ENCODE results near the gene ACAD8. TPM values are rescaled to one million over a fixed set of nuclear protein-coding genes. Genes with fewer than 3 reads are reported as not detected.

The ACAD8 gene
- total and polyA plus RNA-seq, 10 of the 15 experiments (the other 5 are each of a cell fraction or from before 2014, with no cell fraction given) = 9.9 to 34.8 (median 22.2) TPM

GRCh38 chr11:134230339-134230738 is 23.0 kb upstream of the ACAD8 start:
- no peak overlapping the region for H3K4me2 ChIP-seq (ENCODE audit: control insufficient read depth, insufficient read depth)
- H3K4me3 ChIP-seq = no peak overlapping the region
- no peaks in the 10 kb centered on the region; a peak in 1 of 4 replicates for H3K36me3 ChIP-seq (ENCODE audit: control insufficient read depth in 2 of 2, insufficient read depth in 2 of 2, low read length in 1 of 2)
- ATAC-seq (no peak), DNase-seq (ENCODE audit: low read depth, low spot score) (no peak), FAIRE-seq (no peak)
- H3K9ac ChIP-seq (ENCODE audit: control insufficient read depth, insufficient read depth, low read length) = no peak overlapping the region
- intact Hi-C loops (cut with micrococcal nuclease; ENCODE audit: unreplicated experiment) = no loop called here
- H3K4me1 ChIP-seq (ENCODE audit: control insufficient read depth, insufficient read depth, low read length) = peaks cover 27% of the 10 kb centered on the region
- H3K27me3 ChIP-seq (replicated peaks in 1 of 2; ENCODE audit: control insufficient read depth in 2 of 2, insufficient read depth in 2 of 2, low read length in 1 of 2) = no peaks in the 10 kb centered on the region
- POLR2A ChIA-PET = no interaction called here
- in situ Hi-C loops (cut with MboI) = no loop called here
- no peak overlapping the region for H3K27ac ChIP-seq (ENCODE audit: control insufficient read depth, insufficient read depth)
- TF ChIP-seq PBX3 (IDR thresholded peaks at IDR 0.05; ENCODE audit: insufficient replicate concordance, low read depth, low read length) (peak; percentile 15), NRF1 (conservative IDR thresholded peaks at IDR 0.05; ENCODE audit: low read depth, low read length) (no peak), PML (IDR thresholded peaks at IDR 0.05; ENCODE audit: low read length) (no peak), RUNX3 (IDR thresholded peaks at IDR 0.05; ENCODE audit: low read length) (peak; percentile 77), ATF3 (IDR thresholded peaks at IDR 0.05; ENCODE audit: borderline replicate concordance, extremely low read depth, low read depth, low read length) (no peak), TARDBP (IDR thresholded peaks at IDR 0.05; ENCODE audit: borderline replicate concordance) (no peak), SKIL (IDR thresholded peaks at IDR 0.05; ENCODE audit: low read depth, poor library complexity, severe bottlenecking) (no peak), ELK1 (IDR thresholded peaks at IDR 0.05; ENCODE audit: low read depth, low read length) (no peak), TCF12 (IDR thresholded peaks at IDR 0.05; ENCODE audit: low read depth, low read length) (peak; percentile 60; the same call in 1 of the 2 replicates), PKNOX1 (IDR thresholded peaks at IDR 0.05) (peak; percentile 30; the same call in 1 of the 2 replicates)
- SMC1A ChIA-PET (ENCODE audit: uncharacterized antibody, unreplicated experiment) = no interaction called here
- no peak overlapping the region for H2AFZ ChIP-seq (ENCODE audit: control insufficient read depth, low read depth, low read length)
- RAD21 ChIA-PET (ENCODE audit: unreplicated experiment) = no interaction called here
- 66% methylated on average over 4 of the region's 4 CpGs for WGBS (ENCODE audit: insufficient coverage, insufficient replicate concordance, low lambda C conversion rate, missing lambda C conversion rate)
- H3K9me3 ChIP-seq (replicated peaks; ENCODE audit: control insufficient read depth, insufficient read depth, low read length) = no peaks in the 10 kb centered on the region
- no TSS peak for BruUV-seq (replicated peaks)
- H4K20me1 ChIP-seq (ENCODE audit: control insufficient read depth, insufficient read depth) = peaks cover 17% of the 10 kb centered on the region; the same call in 1 of the 2 replicates
- H3K79me2 ChIP-seq (ENCODE audit: control insufficient read depth, insufficient read depth, low read length) = peaks cover 1% of the 10 kb centered on the region
- CTCF ChIA-PET = interaction anchor here (1.5 to 2.7 kb wide), 3 partner anchors 10 to 23 kb away, joined by 4 to 18 read pairs (median 16); no protein-coding TSS in a partner anchor

Data from GM12878 (cell line).